Stimulated activated CD4-positive, alpha-beta T cell treated with anti-CD3 and anti-CD28 coated beads, Interleukin-4, amount 100 ng/mL, for 24 hours (primary cell): ENCODE measurements around the gene RBPMS2.
"Not testable (repeated sequence)": the region's sequence is repeated elsewhere in the genome, so short reads cannot be mapped to it uniquely, and the experiment has no call there.

Experiments used
- DNase-seq: peaks from one replicate; pipeline ENCODE4 v3.0.0-alpha.2; 2020

Gene RBPMS2

DNA sequence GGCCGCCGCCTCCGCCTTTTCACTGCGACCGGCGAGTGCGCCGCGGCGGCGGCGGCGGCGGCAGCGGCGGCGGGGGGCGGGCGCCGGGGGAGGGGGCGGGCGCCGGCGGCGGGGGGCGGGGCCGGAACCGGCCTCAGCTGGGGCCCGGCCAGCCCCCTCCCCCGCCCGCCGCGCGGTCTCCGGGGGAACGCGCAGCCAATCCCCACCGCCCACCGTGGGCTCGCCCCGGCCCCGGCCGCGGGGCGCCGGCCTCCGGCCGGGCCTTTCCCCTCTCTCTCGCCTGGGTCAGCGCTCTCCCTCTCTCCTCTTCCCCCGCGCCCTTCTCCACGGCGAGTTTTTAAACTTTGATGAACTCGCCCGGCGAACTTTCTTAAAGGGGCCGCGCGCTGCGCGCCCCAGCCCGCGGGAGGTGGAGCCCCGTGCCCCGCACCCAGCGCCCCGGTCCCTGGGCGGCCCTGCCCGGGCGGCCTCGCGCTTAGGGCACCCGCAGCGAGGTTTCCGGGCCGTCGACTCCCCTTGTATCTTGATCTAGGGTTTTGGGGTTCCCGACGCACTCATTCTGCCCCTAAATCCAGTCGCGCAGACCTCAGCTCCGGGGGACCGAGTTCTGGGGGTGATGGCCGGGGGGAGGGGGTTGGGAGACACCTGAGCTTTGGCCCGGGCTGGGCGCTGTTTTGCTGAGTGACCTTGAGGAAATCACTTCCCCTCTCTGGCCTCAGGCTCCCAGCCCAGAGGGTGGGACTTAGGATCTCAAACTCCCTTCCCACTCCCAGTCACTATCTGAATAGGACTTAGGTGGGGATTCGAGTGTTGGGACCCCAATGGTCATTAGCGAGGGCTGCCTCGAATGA lies at the start of gene RBPMS2:
Gene RBPMS2, minus strand, starts transcription at position 39 of the 851 bp plus-strand sequence. CDS start 270 bp downstream, outside the sequence.
- DNase-seq: no peak

DNA sequence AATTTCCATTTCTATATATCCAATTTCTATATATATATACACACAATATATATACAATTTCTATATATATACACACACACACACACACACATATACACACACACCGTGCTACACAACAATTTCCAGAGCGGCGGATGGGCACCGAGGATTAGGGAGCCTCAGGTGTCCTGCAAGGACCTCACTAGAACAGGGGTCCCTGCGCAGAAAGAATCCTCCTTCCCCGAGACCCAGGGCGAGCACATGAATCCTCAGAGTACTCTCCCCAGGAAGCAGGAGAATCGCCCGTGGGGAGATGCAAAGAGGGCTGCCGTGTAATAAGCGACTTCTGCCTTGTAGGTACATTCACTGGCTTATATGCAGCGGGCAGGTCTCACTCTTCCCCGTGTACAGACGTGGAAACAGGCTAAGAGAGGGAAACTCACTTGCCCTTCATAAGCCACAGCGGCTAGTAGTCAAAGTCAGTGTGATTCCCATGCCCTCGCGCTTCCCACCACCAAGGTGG lies 49.6 kb upstream of the RBPMS2 start:
- DNase-seq: peak; percentile 15

DNA sequence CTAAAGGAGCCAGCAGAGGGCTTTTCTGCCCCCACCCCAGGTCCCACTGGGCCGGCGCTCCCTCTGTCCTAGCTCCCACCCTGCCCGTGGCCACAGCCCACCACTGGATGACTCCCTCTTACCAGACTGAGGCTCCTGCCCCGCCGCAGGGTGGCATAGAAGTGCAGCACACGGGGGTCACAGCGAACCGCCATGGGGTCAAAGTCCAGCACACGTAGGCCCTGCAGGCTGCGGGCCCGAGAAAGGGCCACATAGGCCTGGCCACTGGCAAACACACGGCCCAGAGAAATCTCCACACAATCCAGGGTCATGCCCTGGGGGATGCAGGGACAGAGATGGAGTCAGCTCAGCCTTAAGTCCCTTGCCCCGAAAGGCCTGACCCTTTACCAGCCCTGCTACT lies 41.1 kb upstream of the RBPMS2 start:
- DNase-seq: no peak

DNA sequence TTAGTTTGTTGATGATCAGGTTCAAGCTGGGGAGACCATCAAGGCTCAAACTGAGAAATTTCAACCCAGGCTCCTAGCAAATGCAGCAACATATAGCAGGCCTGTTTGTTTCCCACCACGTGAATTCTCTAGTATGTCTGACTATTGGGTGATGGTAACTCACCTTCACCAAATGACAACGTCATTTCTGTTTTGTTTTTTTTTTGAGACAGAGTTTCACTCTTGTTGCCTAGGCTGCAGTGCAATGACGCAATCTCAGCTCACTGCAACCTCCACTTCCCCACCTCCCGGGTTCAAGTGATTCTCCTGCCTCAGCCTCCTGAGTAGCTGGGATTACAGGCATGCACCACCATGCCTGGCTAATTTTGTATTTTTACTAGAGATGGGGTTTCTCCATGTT lies 39.6 kb upstream of the RBPMS2 start:
- DNase-seq: not testable (repeated sequence)

DNA sequence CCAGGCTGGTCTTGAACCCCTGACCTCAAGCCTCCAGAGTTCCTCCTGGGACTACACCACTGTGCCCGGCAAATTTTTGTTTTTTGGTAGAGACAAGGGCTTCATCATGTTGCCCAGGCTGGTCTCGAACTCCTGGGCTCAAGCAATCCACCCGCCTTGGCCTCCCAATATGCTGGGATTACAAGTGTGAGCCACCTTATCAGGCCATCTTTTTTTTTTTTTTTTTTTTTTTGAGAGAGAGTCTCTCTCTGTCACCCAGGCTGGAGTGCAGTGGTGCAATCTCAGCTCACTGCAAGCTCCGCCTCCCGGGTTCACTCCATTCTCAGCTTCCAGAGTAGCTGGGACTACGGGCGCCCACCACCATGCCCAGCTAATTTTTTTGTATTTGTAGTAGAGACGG lies 38.9 kb upstream of the RBPMS2 start:
- not testable (repeated sequence) for DNase-seq

DNA sequence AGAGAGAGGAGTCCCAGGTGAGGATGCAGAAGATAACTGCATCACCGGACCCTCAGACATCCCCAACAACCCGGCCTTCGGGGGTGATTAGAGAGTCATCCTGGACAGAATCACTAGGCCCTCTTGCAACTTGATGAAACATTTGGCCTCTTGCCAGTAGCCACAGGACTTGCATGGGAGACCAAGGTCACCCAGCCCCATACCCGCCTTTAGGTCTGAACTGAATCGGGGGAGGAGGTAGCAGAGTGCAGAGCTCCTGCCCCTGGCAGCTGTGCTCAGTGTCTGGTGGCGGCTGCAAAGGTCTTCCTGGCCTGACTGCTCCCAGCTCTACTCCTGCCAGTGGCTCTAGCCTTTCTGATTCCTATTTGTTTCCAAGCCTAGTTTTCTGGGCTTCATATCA lies 37.7 kb upstream of the RBPMS2 start:
- DNase-seq: no peak

DNA sequence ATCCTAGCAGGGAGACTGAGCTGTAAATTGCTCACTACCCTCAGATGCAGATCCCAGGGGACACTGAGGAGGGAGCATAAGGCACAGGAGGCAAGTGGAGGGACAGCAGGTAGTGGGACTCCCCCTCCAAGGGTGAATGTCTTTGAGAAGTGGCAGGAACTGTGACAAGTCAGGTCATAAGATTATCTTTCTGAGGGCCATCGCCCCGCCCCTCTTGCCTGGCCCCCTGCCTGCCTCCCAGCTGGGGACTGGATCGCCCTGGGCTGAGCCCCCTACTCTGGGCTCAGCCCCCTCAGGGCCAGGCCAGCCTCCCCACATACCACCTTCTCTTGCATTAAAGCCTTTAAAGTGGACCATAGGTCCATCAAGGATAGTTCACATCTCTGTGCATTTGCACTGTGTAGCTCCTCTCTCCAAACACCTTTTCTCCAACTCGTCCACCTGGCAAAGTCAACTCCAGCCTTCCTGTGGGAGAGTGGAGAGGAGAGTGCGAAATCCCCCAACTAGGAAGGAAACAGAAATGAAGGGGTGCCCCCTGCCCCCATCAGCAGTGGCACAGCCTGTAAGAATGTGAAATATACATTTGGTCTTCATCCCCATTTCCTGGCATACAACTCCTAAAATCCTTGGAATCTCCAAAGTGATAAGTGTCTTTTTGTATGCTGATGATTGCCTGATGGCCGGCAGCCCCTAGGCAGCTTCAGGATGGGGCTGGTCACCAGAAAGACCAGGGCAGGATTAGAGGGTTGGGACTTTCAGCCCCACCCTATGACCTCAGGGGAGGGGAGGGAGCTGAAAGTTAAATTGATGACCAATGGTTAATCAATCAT lies 35.3 kb upstream of the RBPMS2 start:
- no peak for DNase-seq

DNA sequence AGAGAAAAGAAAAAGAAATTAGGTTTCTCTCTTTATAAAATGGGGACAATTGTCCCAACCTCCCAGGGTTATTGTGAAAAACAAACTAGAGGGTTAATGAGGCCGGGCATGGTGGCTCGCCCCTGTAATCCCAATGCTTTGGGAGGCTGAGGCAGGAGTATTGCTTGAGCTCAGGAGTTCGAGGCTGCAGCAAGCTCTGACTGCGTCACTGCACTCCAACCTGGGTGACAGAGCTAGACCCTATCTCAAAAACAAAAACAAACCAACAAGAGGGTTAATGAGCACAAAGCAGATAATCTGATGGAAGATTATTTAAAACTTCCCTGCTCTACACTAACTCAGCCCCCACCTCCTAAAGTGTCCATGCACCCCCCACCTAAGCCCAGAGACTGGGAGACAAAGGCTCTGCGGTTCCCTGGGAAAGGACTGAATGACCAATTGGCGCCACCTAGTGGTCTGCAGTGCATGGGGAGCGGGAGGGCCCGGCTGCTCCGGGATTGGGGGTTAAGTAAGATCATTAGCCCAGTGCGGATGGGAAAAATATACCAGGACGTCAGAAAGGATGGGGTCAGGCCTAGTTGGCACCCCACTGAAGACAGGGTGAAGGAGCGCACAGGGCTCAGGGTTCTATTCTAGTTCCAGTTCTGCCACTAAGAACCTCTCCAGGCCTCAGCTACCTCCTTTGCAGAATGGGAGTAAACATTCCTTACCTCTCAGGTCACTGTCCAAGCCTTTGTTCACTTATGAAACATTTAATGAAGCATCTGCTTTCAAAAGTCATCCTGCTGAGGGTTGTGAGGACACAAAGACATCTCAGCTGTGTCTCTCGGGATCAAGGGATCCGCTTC lies 34.5 kb upstream of the RBPMS2 start:
- peak; percentile 76 for DNase-seq

DNA sequence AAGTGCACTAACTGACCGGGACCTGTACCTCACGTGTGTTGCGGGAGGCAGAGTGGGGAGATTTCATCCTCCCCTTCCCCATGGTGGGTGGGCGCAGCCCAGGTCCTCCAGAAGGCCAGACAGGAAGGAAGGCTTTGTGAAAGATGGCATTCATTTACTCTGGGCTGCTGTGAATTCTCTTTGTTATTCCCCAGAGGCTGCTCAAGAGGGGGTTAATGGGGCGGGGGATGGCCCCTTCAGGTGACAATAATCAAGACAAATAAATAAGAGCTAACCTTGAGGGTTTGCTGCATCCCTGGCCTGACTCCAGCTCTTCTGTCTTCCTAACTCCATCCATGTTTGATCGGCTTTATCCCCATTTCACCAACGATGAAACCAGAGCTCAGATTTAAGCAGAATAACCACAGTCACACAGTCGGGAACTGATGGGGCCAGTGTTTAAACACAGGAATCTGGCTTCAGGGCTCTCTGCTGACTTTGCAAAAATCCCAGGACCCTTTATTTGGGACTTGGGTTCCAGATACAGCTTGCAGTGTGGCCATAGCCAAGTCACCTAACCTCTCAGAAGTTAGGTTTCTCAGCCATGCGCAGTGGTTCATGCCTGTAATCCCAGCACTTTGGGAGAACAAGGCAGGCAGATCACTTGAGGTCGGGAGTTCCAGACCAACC lies 33.5 kb upstream of the RBPMS2 start:
- DNase-seq: no peak

DNA sequence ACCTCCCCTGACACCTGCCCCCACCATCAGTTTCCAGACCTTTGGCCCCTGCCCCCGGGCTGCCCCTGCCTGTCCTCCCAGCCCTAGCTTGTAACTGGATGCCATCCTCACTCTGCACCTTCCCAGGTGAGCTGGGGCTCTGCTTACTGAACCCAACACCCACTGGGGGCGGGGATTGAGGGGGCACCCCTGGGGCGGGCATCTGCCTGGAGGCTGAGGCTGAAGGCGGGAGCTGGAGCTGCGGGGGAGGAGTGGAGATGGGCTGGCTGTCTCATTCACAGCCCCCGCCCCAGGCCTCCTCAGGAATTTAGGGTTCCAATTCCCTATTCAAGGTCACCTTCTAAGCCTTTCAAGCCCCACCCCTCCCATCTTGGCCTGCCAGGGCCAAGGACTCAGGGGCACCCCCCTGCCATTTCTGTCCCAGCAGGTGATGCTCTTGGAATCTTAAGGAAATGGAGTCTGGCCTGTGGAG lies 32.4 kb upstream of the RBPMS2 start:
- DNase-seq: no peak

DNA sequence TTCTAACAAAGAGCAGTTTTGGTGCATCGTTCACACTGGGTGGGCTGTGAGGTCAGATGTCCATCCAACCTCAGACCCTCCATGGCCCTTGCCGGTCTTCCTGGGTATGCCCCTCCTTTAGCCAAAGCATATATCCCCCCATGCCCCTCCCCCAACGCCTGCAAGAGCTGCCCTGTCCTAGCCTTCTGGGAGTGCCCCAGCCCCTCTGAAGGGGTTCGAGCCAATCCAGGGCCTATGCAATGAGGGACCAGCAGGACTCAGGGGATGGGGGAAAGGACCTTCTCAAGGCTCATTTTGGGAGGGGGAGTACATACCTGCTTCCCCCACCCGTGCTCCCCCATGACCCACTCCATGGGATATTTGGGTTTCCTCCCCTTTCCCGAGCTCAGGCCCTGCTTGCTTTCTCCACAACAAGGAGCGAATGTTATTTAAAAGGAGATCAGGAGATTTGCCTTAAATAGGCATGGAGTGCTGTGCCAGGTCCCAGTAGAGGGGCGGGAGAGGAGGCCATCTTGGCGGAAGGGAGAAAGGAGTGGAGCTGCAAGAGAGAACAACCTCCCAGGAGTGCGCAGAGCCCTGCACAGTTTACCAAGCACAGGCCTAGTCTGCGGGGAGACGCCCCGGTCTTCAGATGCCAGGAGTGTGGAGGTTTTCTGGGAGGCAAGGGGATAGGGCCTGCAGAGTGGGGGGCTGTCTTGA lies 31.8 kb upstream of the RBPMS2 start:
- DNase-seq: no peak

DNA sequence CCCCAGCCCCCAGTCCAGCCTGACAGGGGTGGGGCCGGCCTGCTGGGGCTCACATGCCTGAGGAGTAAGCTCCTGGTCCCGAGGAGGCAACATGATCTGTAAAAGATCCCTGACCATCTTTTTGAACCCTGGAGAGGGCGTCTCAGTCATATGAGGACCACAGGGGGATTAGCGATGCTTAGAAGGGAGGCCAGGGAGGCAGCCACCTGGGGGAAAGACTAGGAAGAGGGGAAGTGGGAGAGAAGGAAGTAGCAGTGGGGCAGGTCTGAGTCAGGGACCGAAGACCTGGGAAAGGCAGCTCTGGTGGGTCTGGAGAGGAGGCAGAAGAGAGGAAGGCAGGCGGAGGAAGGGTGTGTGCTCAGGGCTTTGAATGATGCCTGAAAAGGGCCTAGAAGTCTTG lies 31.1 kb upstream of the RBPMS2 start:
- DNase-seq: no peak

DNA sequence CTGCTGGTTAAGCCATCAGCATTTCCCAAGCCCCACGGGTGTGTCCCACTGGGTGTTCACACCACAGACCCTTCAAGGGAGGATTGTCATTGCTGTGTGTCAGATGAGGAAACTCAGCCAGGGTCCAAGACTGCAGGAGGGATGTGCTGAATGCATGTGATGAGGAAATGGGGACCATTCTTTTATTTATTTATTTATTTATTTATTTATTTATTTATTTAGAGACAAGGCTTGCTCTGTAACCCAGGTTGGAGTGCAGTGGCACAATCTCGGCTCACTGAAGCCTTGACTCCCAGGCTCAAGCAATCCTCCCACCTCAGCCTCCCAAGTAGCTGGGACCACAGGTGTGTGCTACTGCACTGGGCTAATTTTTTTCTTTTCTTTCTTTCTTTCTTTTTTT lies 29.2 kb upstream of the RBPMS2 start:
- DNase-seq: no peak

DNA sequence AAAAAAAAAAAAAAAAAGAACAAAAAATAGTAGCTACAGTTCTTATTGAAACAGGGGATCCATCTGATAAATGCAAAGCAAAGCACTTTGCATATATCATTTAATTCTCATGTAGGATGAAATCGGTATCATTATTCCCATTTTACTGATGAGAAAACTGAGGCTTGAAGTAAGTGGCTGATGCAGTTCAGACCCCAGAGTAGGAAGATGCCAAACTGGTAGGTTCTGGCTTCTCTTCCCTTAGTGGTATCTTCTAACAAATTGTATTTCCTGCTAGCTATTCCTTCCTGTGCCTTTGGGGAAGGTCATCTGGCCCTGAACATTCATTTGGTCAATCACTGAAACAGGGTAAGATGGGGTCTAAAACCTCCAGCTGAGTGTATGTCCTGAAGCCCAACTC lies 28.1 kb upstream of the RBPMS2 start:
- DNase-seq: no peak

DNA sequence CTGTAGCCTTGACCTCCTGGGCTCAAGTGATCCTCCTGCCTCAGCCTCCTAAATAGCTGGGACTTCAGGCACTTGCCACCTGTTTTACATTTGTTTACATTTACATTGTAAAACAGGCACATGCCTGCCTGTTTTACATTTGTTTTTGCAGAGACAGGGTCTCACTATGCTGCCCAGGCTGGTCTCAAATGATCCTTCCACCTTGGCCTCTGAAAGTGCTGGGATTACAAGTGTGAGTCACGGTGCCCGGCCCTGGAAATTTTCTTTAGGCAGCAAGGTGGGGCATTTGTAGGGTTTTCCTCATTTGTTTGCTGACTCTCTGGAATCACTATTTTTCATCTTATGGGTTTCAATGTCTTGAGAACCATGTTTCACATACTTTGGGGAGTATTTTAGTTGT lies 25.1 kb upstream of the RBPMS2 start:
- no peak for DNase-seq

DNA sequence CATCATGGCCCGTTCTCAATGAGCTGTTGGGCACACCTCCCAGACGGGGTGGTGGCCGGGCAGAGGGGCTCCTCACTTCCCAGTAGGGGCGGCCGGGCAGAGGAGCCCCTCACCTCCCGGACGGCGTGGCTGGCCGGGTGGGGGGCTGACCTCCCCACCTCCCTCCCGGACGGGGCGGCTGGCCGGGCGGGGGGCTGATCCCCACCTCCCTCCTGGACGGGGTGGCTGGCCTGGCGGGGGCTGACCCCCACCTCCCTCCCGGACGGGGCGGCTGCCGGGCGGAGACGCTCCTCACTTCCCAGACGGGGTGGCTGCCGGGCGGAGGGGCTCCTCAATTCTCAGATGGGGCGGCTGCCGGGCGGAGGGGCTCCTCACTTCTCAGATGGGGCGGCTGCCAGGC lies 23.5 kb upstream of the RBPMS2 start:
- DNase-seq: not testable (repeated sequence)

DNA sequence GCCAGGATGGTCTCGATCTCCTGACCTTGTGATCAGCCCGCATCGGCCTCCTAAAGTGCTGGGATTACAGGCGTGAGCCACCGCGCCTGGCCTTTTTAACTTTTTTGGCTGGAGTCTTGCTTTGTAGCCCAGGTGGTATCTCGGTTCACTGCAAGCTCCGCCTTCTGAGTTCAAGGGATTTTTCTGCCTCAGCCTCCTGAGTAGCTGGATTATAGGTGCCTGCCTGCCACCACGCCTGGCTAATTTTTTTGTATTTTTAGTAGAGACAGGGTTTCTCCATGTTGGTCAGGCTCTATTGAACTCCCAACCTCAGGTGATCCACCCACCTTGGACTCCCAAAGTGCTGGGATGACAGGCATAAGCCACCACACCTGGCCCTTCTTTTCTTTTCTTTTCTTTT lies 20.5 kb upstream of the RBPMS2 start:
- DNase-seq: not testable (repeated sequence)

DNA sequence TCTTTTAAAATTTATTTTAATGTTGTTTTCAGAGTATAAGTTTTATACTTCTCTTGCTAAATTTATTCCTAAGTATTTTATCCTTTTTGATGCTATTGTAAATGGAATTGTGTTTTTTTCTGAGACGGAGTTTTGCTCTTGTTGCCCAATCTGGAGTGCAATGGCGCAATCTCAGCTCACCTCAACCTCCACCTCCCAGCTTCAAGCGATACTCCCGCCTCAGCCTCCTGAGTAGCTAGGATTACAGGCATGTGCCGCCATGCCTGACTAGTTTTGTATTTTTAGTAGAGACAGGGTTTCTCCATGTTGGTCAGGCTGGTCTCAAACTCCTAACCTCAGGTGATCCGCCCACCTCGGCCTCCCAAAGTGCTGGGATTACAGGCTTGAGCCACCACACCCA lies 19.9 kb upstream of the RBPMS2 start:
- DNase-seq: not testable (repeated sequence)

DNA sequence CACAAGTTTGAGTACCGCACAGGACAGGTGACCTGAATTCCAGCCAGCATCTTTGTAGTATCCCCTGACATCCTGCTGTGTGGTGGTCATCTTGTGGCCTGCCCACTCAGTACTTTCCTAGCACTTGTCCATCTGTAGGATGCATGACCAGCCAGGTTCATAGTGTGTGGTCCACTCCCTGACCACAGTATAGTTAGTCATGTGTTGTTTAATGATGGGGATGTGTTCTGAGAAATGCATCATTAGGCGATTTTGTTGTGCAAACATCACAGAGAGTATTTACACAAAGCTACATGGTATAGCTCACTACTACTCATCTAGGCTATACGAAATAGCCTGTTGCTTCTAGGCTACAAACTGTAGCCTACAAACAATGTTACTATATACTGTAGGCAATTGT lies 16.9 kb upstream of the RBPMS2 start:
- no peak for DNase-seq

DNA sequence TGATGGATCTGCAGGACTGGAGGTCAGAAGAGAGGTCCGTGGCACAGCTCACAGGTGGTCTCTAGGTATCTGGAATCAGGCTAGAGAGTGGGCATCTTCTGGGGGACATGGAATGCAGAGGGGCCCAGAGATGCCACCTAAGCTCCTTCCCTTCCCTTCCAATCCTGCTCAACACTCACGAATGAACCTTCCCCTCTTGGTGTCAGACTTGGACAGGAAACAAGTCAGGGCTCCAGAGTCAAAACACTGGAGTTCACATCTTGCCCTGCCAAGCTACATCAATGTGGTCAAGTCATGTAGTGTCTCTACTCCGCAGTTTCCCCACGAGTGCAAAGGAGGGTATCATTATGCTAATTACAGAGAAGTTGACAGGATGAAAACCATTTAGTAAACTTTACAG lies 16.0 kb upstream of the RBPMS2 start:
- DNase-seq: no peak

DNA sequence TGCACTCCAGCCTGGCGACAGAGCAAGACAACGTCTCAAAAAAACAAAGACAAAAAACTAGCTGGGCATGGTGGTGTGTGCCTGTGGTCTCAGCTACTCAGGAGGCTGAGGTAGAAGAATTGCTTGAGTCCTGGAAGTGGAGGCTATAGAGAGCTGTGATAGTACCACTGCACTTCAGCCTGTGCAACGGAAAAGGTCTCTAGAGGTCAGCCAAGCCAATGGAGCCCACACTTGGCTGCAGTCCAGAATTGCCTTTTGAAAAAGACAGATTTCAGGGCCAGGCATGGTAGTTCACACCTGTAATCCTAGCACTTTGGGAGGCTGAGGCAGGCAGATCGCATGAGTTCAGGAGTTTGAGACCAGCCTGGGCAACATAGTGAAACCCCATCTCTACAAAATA lies 8.4 kb upstream of the RBPMS2 start:
- DNase-seq: no peak

DNA sequence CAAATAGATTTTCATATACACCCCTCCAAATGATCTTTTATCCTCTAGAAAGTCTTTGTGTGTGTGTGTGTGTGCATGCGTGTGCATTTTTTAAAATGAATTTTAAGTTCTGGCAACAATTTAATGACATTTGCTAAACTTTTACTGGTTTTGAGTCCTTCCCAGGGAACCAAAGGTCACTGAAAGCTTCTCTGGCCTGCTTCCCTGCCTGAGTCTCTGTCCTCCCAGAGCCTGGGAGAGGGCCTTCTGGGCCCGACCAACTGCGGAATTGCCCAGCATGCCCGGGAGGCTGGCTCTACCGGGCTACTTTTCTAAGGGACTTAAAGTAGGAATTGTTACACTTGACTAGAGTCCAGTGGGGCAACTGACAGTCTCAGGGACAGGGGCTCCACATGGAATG lies 7.4 kb upstream of the RBPMS2 start:
- no peak for DNase-seq
